NCI-H1048 (cell line): Measurements from ENCODE around the gene TANGO2.

ENCODE experiments used
- DNase-seq: peaks from one replicate; lab custom pipeline; 2025; lab: John Stamatoyannopoulos, UW

The TANGO2 gene

DNA sequence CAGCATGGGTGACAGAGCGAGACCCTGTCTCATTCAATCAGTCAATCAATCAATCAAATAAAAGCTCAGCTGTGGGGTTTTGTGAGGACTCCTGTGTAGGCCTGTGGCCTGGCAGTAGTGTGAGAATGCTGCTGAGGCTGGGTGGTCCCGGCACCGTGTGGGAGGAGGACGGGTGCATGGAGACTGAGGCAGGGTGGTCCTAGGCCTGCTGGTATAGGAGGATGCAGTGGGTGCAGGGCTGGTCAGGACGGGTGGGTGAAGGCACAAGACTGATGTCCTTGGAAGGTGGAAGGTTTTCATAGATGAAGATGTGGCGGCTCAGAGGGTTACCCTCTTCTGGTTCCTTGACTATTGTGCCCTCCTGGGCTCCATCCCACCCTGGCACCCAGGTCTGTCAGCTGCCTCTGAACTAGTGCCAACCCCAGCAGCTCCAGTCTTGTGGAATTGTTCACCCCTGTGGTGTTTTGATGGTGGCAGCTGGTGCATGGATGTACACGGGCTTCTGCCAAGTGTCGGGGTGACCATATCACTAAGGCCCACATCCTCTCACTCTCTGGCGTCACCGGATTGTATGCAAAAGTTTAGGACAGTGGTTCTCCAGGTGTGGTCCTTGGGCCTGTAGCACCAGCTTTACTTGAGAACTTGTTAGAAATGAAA lies 23.7 kb downstream of the TANGO2 start:
- DNase-seq, result no peak

DNA sequence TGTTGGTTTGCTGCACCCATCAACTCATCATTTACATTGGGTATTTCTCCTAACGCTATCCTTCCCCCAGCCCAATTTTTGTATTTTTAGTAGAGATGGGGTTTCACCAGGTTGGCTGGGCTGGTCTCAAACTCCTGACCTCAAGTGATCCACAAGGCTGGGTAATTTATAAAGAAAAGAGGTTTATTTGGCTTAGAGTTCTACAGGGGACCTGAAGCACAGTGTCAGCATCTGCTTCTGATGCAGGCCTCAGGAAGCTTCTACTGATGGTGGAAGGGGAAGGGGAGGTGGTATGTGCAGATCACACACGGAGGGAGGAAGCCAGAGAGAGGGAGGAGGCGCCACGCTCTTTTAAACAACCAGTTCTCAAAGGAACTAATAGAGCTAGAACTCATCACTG lies 25.8 kb downstream of the TANGO2 start:
- no peak for DNase-seq

DNA sequence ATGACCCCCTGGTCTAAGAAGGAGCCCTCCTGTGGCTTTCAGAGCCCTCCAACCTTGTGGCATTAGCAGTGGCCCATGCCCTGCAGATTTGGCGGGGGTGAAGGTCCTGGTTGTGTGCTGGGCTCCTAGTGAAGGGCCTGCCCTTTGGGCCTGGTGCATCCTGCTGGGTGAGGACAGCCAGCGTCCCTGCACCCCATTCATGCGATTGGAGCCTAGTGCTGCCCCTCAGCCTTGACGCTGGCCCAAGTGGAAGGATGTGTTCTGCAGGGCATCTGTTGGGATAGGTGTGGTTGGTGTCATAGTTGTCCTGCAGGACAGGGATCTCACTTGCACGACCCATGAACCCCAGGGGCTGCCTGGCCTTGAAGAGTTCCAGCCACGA lies 31.0 kb downstream of the TANGO2 start:
- no peak for DNase-seq

DNA sequence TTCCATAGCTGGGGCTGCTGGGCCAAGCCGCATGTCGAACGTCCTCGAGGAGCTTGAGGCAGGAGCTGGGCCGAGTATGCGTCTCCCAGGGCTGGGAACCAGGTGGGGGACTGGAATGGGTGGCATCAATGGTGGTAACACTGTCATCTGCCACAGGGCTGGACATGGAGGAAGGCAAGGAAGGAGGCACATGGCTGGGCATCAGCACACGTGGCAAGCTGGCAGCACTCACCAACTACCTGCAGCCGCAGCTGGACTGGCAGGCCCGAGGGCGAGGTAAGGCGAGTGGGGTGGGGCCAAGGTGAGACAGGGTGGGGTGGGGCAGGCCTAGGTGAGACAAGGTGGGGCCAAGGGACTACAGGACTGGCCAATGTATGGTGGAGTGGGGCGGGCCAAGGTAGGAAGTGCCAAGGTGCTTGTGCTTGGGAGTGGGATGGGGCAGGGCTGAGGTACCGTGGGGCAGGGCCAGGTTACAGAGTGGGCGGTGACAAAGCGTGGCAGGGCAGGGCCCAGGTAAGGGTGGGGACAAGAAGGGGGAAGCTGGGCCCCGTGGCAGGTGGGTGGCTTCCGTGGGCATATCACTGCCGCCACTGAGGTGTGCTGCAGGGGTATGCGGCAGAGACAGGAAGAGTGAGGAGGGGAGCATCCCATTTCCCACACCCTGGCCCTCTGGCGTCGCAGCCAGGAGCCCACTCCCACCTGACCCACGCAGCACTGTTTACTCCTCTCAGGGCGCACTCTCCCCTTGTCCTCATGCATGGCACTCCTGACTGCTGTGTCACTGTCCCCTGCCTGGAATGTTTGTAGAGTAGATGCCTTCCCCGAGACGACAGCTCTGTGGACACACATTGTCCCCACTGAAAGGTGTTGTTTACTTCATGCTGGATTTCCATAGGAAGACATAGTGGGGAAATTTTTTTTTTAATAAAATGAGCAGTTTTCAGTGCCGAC lies 31.7 kb downstream of the TANGO2 start:
- DNase-seq, result no peak

DNA sequence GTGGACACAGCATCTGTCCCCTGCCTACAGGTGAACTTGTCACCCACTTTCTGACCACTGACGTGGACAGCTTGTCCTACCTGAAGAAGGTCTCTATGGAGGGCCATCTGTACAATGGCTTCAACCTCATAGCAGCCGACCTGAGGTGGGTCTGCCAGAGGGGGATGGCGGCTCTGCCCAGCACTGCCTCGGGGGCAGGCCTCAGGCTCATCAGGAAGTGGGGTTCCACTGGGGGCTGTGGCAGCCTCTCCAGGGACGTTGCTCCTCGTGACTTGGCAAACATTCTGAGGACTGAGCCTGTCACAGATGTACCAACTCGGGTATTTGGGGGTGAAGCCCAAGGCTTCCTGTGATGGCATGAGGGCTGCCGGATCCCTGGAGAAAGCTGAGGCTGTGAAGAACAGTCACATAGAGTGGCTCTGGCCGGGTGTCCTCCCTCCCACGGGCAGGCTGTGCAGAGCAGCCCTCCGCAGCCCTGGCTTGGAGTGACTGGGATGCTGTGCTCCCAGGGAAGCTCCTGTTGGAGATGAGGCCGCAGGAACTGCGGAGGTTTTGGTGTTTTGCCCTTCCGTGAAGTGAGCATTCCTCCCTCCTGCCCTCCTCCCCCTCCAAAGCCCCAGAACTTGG lies 32.6 kb downstream of the TANGO2 start:
- DNase-seq, result no peak

DNA sequence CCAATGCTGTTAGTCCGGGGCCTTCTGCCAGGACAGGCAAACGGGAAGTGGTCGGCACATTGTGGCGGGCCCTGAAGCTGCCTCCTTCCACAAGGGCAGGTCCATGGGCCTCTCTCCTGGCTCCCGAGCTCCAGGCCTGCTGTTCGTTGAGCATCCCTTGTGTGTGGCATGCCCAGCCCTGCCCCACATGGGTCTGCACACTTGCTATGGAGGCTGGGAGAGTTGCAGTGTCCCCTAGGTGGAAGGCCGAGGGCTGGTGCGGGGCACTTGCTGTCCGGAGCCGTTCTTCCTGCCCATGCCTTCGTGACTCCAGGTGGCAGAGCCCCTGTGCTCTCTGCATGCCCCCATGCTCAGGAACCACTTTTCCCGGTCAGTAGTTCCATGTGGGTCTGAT lies 33.1 kb downstream of the TANGO2 start:
- no peak for DNase-seq

DNA sequence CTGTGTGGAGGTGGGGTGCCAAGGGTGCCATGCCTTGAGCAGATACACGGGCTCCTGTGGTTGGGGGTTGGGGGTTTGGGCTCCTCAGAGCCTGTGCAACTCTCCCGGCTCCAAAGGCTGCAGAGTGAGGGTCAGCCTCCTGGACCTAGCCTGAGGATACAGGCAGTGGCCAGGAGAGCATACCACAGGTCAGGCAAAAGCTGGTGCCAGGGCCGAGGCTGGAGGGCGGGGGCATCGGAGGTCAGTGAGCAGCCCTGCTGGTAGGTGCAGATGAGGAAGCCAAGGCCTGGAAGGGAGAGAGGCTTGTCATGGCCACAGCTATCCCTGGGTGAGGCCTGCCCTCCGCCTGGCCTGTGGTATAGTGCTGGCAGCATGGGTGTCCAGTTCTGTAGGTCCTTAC lies 33.6 kb downstream of the TANGO2 start:
- DNase-seq, result no peak

DNA sequence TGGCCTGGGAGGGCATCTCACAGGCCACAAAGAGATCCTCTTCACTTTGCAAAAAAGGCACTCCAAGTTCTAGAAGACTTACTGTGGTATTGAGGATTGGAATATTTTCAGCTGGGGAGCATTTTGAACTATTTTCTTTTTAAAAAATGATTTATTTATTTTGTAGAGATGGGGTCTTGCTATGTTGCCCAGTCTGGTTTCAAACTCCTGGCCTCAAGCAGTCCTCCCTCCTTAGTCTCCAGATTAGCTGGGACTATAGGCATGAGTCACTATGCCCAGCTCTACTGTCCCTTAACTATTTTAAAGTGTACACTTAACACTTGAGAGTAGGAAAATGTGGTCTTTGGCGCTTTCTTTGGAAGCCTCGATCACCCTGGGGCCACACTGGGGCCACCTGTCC lies 34.2 kb downstream of the TANGO2 start:
- no peak for DNase-seq

DNA sequence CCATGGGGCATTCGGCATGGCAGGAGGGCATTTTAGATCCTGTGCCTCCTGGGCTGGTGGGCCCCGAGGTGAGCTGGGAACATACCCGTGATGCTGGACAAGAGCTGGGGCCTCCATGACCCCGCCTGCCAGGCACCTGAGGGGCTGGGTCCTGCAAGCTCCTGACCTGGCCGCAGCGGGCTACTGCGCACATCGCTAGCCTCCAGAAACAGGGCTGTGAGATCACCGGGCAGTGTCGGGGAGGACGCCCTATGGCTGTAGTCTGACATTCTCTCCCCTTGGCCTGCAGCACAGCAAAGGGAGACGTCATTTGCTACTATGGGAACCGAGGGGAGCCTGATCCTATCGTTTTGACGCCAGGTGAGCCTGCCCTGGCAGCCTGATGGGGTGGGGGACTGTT lies 34.7 kb downstream of the TANGO2 start:
- no peak for DNase-seq

DNA sequence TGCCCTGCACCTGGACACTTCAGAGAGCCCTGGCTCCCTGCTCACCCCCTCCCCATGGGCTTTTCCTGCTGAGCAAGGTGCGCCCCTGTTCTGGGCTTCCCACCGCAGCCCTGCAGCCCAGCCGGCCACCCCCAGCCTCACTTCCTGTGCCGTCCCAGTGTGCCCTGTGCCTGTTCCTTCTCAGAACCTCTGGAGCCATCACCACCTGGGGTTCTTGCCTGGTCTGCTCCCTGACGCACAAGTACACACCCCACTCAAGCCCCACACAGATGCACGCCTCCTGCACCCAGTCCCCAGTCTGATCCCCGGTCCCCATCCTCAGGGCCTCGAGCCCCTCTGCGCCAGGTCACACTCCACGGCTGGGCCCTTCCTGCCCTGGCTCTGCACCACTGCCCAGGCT lies 35.3 kb downstream of the TANGO2 start:
- DNase-seq, result no peak

DNA sequence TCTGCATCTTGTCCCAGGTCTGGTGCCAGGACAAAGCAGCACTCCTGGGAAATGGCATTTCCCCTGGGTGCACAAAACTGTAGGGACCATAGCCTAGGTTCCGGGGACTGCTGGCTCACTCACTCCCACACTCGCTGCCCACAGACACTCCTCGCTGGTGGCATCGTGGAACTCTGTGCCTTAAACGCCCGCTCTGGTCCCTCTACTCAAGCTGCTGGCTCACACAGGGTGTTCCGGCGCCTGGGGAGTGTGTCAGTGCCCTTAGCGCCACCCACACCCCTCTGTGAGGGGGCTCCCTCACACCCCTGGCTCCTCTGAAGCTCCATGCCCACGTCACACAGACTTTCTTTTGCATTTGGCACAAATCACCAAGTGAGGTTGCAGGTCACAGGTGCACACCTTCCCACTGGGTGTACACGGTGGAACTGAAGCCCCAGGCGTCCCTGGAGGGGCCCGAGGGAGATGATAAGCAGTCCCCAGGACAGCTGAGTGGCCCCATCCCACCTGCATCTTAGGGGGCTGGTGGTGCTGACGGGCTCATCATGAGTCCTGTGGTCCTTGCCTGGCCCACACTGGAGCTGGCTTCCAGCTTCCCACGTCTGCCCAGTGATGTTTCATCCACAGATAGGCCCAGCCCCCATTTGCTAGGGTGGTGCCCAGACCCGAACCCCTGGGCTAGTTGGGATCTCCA lies 35.9 kb downstream of the TANGO2 start:
- DNase-seq, result no peak

DNA sequence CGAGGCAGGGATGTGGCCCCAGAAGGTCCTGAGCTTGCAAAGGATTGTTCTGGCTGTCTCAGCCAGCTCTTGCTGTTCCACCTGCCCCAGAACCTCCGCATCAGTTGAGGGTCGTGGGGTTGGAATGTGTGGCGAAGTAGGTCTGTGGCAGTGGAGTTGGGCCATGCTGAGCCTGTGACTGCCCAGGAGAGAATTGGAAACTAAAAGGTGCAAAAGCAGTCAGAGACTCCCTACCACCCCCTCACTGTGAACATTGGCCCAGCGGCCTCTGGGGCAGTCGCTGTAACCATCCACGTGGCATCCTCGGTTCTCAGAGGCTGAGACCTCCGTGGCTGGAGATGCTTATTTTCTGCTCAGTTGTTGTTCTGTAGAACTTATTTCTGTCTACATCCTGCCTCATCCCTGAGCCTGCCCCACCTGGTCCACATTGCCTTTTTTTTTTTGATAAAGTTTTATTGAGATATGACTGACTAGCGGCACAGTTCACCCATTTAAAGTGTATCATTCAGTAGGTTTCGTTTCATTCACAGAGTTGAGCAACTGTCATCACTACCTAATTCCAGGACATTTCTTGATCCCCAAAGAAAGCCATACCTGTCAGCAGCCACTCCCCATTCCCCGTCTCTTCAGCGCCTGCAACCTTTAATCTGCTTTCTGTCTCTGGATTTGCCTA lies 36.8 kb downstream of the TANGO2 start:
- DNase-seq, result no peak

DNA sequence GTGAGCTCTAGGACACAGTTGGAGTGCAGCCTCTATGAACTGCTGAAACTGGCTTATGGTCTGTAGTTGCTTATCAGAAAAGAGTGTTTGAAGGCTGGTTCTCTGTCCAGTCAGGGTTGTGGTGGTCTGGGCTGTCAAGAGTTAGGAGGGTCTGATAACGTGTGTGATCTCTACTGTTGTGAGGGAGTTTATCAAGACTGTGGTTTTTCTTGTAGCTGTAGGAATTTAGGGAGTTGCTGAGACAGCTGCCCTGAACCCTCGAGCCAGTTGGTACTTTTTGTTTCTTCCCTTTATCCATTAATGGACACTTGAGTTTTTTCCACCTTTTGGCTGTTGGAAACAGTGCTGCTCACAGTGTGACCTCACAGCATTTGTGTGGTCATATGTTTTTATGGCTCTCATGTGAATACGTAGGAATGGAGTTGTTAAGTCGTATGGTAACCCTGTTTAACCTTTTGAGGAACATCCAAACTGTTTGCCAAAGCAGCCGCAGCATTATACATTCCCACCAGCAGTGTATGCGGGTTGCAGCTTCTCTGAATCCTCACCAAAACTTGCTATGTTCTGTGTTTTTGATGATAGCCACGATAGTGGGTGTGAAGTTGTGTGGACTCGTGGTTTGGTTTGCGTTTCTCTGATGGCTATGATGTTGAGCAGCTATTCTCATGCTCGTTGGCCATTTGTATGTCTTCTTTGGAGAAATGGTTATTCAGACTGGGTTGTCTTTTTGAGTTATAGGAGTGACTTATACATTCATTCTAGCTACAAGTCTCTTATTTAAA lies 38.3 kb downstream of the TANGO2 start:
- no peak for DNase-seq

DNA sequence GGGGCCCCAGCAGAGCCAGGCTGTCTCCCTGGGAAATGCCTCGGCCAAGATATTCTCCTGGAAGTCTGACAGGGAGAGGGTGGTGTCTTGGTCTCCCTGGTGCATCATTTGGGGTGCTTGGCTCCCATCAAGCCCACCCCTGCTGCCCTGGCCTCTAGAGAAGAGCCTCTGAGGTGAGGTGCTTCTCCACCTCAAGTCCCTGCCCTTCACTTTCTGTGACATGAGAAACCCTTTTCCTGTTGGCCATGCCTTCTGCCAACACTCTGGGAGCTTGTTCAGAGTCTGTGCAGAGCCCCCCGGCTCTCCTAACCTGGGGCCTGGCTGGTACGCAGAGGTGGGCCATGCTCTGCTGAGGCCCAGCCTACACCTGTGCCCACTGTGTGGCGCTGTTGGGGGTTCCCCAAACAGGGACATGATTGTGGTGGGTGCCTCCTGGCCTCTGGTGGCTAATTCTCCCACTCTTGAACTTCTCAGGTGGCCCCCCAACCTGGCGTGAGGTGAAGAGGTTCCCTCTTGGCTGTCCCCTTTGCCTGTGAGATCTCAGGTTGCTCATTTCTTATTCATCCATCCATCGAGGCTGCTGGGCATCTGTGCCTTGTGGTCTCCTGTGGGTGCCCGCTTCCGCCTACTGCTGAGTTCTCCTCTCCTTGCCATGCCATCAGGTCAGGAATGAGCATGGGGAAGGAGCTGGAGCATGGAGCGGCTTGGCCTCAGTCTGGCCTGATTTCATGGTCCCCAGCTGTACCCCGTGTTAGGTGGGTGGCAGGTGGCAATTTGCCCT lies 40.0 kb downstream of the TANGO2 start:
- no peak for DNase-seq

DNA sequence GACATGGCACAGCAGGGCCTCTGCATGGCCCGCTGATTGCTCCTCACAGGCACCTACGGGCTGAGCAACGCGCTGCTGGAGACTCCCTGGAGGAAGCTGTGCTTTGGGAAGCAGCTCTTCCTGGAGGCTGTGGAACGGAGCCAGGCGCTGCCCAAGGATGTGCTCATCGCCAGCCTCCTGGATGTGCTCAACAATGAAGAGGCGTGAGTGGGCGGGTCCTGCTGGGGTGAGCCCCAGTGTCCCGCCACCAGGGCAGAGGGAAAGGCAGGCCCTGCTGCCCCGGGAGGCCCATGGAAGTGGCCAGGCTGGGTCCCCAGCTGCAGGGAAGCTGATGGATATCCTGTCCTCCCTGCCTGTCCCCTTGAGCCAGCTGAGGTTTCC lies 40.6 kb downstream of the TANGO2 start:
- no peak for DNase-seq

DNA sequence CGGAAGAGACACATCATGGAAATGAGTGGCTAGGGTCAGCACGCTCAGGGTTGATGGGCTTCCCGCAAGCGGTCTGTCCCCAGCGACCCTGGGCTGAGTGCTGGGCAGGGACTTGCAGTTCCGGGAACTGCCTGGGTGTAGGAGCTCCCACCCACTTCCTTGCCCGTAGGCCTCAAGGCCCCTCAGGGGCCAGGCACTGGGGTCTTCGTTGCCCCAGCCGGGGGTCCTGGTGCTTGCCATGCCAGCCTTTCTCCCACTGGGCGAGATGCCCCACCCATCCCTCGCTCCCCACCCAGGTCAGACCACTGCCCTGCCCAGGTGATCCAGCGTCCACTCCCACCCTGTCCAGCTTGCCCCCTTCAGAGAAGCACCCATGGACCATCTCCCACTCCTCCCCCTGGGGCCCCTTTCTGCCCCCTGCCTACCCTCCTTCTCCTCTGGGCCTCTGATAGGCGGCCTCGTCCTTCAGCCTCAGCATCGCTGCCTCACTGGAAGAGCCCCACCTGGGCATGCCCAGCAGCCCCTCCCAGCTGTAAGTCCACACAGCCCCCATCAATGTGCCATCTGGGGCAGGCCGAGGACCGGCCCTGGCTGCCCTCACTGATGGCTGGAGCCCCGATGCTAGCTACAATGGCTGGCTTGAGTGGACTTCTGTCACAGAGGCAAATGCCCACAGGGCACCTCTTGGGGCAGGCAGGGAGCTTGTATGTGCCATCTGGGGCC lies 41.3 kb downstream of the TANGO2 start:
- DNase-seq, result no peak

DNA sequence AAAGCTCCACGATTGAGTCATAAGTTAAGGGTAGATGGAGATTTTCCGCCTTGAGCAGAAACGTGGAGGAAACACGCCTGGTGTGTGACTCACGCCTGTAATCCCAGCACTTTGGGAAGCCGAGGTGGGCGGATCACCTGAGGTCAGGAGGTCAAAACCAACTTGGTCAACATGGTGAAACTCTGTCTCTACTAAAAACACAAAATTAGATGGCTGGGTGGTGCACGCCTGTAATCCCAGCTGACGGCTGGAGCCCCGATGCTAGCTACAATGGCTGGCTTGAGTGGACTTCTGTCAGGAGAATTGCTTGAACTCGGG lies 41.8 kb downstream of the TANGO2 start:
- DNase-seq, result no peak

DNA sequence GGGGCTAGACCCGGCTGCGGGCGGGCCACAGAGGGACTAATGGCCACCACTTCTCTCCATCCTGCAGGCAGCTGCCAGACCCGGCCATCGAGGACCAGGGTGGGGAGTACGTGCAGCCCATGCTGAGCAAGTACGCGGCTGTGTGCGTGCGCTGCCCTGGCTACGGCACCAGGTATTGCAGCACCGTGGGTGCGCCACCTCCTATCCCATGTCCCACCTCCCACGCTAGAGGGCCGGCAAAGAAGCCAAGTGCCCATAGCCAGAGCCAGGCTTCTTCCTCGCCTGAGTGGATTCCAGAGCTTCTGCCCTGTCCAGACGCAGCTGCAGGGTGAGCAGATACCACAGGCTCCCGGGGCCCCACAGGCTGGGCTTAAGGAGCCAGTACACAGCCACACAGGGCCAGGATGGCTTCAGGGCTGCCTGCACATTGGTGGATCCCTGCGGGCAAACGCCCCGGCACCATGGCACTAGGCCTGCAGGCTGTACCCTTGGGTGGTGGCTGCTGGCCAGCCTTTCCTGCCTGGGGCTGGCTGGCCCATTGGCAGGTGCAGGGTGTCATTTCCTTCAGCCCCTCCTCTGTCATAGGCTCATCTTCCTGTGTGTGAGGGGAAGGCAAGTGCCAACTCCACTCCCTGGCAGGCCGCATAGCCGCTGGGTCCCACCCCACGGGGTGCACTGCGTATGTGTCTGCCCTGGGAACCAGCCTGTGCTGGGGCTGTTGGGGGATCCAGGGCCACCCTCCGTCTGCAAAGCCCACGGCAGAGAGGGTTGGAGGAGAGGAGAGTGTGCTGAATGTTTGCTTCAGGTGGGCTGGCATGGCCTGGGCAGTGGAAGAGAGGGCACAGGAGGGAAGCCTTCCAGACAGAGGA lies 42.6 kb downstream of the TANGO2 start:
- no peak for DNase-seq

DNA sequence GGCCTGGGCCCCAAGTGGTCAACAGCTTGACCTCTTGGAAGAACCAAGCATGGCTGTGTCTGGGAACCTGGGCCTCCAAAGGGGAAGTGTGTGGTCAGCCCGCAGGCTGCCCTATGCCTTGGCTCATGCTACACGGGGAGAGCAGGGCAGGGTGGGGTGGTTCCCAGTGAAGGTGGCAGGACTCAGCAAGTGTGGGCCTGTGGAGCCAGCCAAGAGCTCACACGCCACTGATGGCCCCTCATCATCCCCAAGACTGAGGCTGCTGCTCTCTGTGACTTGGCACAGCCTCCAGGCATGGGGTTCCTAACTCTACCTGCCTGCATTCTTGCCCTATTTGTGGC lies 43.2 kb downstream of the TANGO2 start:
- no peak for DNase-seq
